Fibroblast of the conjunctiva (primary cell): Measurements from ENCODE around the gene CAMKMT.

Experiments used
- DNase-seq: peaks from one replicate; pipeline ENCODE4 v3.0.0-alpha.2; 2010; ENCODE audit warnings: low read depth

CAMKMT gene

GRCh38 chr2:44691174-44691785, 329.5 kb downstream of the CAMKMT start:
- DNase-seq = no peak

DNA sequence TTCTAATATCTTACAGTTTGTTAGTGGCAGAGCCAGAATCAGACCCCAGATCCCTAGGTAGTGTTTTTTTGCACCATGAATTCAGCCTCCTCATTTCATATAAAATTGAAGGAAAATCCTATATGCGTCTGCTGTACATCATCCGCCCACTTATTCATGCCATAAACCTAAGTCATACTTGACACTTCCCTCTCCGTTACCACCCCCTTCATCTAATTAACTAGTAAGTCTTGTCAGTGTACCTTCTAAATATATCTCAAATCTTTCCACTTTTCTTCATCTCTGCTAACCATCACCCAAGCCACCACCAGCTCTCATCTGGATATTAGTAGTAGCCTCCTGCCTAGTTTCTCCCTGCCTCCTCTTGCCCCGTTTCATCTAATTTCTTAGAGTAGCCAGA, 331.1 kb downstream of the CAMKMT start:
- no peak for DNase-seq

- DNase-seq = no peak
Observed at GRCh38 chr2:44700824-44701223, 339.1 kb downstream of the CAMKMT start.

GRCh38 chr2:44705356-44705755, 343.6 kb downstream of the CAMKMT start:
- DNase-seq = no peak

DNA sequence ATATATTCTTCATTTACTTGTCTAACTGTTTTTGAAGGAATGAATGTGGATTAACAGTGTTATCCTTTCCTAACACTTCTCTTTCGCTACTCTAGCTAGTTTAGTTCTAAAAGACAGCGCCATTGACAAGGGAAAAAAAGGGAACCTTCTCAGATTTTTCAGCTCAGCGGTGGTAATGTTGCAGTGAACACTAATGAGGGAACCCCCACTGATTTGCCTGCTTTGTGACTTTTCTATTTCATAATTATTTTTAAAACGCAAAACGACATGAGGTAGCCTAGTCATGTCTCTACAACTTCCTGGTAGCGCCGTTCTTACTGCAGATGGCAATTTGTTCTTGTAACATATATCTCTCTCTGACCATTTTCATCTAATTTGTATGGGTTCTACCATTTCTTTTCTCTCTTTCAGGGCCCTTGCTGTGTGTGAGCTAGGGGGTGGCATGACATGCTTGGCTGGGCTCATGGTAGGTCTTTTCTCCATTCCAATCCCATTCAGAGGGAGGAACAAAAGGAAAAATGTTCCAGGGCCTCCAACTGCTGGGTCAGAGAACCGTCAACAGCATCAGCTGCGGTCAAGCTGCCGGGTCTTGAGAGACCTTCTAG, 344.2 kb downstream of the CAMKMT start:
- DNase-seq = no peak

DNA sequence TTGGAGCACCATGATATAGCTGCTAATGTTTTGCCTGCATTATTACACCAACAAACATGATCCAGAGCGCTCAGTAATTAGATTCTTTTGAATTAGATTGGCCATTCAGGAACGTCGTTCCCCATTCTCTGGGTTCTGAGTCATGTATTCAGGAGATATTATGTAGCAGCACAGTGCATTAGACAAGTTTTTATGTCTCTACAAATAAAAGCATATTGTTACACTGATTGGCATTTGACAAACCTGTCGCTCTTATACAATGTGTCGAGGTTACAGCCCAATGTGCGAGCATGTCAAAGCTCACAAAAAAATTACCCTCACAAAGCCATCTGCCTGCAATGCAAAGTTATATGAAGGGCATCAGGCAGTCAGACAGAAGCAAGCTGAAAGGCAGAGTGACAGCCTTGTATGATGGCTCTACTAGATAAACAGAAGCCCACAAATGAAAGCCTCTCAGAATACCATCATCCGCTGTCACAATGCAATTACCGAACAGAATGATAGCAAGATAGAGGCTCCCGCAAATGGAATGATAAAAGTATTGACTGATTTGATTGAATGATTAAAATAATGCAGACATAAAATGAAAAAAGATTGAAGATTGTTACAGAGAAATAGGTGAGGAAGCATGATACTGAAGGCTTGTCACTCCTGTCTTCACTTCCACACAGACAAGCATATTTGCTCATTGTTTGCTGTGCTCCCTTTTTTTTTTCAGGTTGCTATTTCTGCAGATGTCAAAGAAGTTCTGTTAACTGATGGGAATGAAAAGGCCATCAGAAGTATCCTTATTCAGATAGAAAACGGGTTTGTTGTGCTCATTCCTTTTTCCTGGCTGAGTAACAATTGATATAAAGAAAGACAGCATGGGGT, 345.2 kb downstream of the CAMKMT start:
- DNase-seq = no peak

DNA sequence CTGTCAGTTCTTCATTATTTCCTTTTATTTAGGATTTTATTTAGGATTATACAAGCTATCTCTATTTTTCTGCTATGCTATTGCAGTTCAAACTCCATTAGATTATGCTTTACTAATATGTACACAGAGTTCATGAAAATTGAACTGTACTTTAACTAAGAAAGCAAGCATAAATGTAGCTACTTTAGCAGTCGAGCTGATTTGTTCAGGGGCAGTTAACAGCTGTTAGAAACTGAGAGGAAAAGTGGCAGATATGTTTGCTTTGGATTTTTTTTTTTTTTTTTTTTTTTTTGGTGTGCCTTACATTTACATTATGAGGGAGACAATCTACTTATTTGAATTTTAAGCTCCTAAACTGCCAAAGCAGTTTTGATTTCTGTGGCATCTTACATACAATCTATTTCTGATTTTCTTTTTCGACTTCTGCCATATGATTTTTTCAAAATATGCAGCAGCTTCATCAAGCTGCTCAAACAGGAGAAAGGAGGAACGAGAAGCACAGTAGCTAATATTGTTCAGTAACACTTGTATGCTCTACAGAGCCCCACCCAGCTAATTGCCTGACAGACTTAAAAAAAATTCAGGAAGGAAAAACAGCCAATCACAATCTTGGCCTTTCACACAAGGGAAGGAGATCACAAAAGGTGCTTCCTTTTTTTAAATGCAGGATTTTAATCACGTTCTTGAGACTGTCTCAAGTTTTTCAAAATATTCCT, 346.4 kb downstream of the CAMKMT start:
- DNase-seq = no peak

DNA sequence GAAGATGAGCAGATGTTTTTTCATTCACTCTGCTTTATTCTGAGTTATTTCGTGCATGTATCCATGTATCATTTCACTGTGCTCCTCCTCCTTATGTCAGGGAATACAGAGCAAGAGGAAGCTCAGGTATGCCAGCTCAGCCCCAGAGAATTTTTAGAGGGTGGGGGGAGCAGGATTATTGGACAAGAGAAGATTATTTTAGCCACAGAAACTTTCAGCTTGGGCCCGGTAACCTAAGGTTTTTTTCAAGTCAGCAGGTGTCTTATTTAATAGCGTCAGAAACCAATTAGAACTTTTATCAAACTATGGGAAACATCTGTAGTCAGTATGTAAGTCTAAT, 346.9 kb downstream of the CAMKMT start:
- no peak for DNase-seq

- DNase-seq = no peak
Observed at GRCh38 chr2:44713170-44713569, 351.4 kb downstream of the CAMKMT start.

- DNase-seq = peak; percentile 31
Observed at GRCh38 chr2:44715671-44716081, 353.9 kb downstream of the CAMKMT start.

DNA sequence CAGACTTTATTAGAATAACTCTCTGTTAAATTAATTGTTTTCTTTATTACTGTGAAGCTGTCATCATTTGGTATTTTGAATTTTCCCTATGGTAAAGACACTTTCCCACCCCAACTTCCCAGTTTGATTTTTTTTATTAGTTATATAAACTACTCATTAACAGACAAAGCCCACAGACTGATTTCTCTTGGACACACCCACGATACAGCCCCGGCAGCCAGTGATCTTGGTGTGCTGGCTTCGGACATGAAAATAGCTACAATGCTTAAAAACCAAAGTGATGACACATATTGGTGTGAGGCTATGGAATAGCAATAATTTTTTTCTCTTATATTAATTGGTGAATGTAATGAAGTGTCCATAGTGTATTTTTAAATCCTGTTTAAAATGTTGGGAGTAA, 354.4 kb downstream of the CAMKMT start:
- no peak for DNase-seq

DNA sequence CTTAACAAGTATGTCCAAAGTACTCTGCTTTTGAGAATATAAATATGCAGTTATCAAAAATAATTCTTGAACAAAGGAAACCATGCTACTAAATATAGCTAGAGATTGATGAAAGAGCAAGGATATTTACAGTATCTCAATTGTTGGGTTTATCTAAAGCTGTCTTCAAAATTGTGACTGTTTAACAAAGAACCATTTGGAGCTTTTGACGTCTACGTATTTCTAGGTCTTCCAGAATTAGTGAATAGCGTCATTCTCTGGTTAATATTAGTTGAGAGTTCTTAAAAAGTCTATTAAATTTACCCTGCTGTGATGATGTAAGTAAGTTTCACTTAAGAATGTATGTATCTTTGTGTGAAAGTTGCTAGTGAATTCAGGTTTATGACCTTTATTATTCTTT, 356.7 kb downstream of the CAMKMT start:
- DNase-seq = no peak

GRCh38 chr2:44719562-44719961, 357.8 kb downstream of the CAMKMT start:
- no peak for DNase-seq

- DNase-seq = no peak
Observed at GRCh38 chr2:44722026-44722625, 360.4 kb downstream of the CAMKMT start.

DNA sequence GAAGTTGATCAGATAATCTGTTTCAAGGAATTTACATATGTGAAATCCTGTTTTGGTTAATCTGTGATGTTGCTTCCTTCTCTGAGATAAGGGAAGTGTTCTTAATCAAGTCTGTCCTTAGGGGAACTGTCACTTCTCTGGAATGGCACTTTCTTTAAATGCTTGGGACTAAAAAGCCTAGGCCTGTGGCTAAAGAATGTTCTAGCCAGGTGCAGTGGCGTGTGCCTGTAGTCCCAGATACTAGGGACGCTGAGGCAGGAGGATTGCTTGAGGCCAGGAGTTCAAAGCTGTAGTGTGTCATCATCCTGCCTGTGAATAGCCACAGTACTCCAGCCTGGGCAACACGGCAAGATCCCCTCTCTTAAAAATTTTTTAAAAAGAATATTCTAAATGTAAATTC, 362.2 kb downstream of the CAMKMT start:
- DNase-seq = no peak

DNA sequence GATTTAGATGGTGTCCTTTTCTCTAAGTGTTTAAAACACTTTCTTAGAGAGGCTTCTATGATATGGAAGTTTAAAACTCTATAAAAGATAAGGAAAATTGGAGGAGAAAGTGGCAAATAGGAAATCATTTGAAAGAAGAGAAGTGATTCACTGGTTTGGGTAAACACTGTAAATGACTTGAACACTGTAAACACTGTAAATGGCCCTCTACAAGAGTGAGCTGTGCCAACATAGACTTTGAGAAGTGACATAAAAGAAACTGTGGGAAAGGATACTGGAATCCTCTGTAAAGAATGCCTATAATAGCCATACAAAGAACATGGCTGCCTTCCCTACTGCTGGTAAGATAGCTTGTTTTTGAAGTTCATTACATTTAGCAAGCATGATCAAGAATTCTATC, 368.8 kb downstream of the CAMKMT start:
- DNase-seq = no peak

- DNase-seq = no peak
Observed at GRCh38 chr2:44731505-44731904, 369.8 kb downstream of the CAMKMT start.

DNA sequence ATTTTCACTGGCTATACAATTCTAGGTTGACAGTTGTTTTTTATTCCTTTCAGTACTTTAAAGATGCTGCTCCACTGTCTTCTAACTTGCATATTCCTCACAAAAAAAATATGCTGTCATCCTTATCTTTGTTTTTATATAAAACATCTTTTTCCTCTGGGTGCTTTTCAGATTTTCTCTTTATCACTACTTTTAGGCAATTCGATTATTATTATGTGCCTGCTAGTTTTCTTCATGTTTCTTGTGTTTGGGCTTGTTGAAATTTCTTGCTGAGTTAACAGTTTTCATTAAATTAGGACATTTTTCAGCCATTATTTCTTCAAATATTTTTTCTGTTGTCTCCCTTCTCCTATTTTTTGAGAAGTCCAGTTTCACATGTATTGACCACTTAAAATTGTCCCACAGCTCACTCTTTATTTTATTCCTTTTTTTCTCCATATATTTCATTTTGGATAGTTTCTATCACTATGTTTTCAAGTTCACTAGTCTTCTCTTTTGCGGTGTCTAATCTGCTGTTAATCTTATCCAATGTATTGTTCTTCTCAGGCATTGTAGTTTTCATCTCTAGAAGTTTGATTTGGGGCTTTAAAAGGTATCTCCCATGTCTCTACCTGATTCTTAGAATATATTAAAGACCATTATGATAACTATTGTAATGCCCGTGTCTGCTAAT, 374.7 kb downstream of the CAMKMT start:
- DNase-seq = no peak

DNA sequence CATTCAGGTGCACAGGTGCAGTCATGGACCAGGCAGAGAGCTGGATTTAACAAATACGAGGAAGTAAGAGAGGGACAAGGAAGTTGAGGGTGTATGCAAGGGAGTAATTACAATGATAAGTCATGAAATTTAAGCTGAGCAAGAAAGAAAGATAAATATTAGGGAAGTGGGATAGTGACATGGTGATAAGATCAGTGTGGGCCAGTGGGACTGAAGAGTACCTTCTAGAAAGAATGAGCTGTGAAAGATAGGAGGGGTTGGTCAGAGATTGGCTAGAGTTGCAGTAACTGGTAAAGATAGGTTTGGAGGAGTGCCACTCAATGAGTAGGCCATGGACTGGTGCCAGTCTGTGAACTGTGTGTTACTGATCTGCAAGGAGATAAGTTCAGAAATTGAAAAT, 378.9 kb downstream of the CAMKMT start:
- peak; percentile 5 for DNase-seq

- no peak for DNase-seq
Observed at GRCh38 chr2:44741507-44741906, 379.8 kb downstream of the CAMKMT start.

- no peak for DNase-seq
Observed at GRCh38 chr2:44742057-44742456, 380.3 kb downstream of the CAMKMT start.

DNA sequence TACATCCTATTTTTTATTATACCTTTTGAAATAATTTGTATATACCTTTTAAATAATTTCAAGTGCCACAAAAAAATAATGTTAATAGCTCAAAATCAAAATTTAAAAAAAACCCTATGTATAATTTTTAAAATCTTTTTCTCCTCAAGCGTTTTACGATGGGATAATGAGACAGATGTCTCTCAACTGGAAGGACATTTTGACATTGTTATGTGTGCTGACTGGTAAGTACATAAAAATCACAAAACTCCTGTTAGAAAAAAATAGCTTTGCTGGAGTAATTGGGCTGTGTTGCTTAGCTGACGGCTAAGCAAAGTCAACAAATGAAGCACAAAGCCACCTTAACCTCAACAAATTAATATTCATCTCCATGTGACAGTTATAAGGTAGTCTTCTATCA, 381.7 kb downstream of the CAMKMT start:
- no peak for DNase-seq
